GM10248 (cell line): Measurements from ENCODE around the gene CASTOR1.

ENCODE experiments used
- CTCF ChIA-PET: fragments of 300-600 bp; sonication (Branson Sonifier 250); formaldehyde crosslinking; extraction: SDS; loops from one replicate; lab custom pipeline; 2021; ENCODE audit warnings: antibody characterized with exemption; lab: Yijun Ruan, JAX
- POLR2A ChIA-PET: fragments of 350-650 bp; sonication (Branson Sonifier 250); formaldehyde crosslinking; extraction: SDS; loops from one replicate; lab custom pipeline; 2020; ENCODE audit warnings: antibody characterized with exemption; lab: Yijun Ruan, JAX
- DNase-seq: peaks from one replicate; pipeline ENCODE4 v3.0.0; 2012; ENCODE audit errors: extremely low spot score
- CTCF ChIP-seq: IDR thresholded peaks from 2 replicates; pipeline ENCODE4 v1.5.1; 2012; ENCODE audit warnings: mild to moderate bottlenecking, low read depth; ENCODE audit errors: extremely low read depth, missing control alignments, control extremely low read depth

The CASTOR1 gene

DNA sequence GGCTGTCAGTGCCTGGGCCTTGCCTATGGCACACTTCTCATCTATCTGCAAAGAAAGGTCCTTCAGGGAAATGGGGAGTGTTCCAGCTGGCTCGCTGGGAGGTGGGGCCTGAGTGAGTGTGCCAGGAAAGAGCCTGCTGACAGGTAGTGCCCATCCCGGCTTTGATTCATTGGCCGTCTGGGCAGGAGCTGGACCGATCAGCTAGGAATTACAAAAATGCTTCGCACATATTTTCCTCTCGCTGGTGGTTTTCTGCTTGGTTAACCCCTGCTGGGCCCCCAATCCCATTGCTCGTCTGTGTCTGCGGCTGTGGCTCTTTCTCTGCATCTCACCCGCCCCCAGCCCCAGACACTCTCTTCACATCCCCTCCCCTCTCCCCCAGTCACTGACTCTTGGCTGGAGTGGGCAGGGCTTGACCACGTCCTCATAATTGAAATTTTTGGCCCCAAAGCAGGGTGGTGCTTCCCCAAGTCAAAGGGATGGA is 53.6 kb downstream of the CASTOR1 start:
- DNase-seq: no peak
- POLR2A ChIA-PET: no interaction called here
- CTCF ChIA-PET: interaction anchor here (1.3 to 1.7 kb wide), 3 partner anchors 27 to 128 kb away, joined by 3 to 5 read pairs (median 4); no protein-coding TSS in a partner anchor
- no peak for TF ChIP-seq CTCF
